MM.1S (cell line): ENCODE results near the gene VCL.

Experiments used
- CTCF ChIP-seq: fragments of 300-600 bp; sonication (generic); IDR thresholded peaks from 2 replicates; pipeline ENCODE4 v1.5.1; 2016; ENCODE audit warnings: antibody characterized with exemption, low read length, mixed read lengths
- EZH2phosphoT487 ChIP-seq: fragments of 300-600 bp; sonication (generic); IDR thresholded peaks from 2 replicates; pipeline ENCODE4 v1.6.1; 2018; ENCODE audit warnings: antibody characterized with exemption, low read length

GRCh38 chr10:74150204-74150989, 152.5 kb downstream of the VCL start, which contains the start of gene AP3M1:
- TF ChIP-seq EZH2phosphoT487 (no peak), CTCF (no peak)
